22Rv1 (cell line): Measurements from ENCODE around the gene IL1RAPL2.

Experiments used
- ZFX ChIP-seq: fragments of 450-650 bp; IDR thresholded peaks from 2 replicates; pipeline ENCODE4 v1.6.1; 2017; ENCODE audit warnings: antibody characterized with exemption, borderline replicate concordance
- TF ChIP-seq, protein P1 (sequence below): fragments of 450-650 bp; IDR thresholded peaks from 2 replicates; pipeline ENCODE4 v1.5.1; 2017; ENCODE audit warnings: mild to moderate bottlenecking

DNA sequence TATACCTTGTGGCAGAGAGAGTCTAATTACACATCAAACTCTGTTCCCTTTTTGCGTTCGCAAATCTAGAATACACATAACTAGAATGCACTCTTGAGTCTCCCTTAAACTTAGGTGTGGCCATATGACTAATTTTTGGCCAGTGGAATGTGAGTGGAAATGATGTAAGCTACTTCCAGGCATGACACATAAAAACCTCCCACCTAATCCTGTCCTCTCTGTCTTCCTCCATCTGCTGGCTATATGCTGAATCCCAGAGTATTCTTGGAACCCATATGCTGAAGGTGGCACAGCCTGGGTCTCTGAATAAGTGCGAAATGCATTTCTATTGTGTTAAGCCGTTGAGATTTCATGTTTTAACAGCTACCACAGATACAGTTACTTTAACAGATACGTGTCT, 986.4 kb downstream of the IL1RAPL2 start:
- TF ChIP-seq, protein P1, sequence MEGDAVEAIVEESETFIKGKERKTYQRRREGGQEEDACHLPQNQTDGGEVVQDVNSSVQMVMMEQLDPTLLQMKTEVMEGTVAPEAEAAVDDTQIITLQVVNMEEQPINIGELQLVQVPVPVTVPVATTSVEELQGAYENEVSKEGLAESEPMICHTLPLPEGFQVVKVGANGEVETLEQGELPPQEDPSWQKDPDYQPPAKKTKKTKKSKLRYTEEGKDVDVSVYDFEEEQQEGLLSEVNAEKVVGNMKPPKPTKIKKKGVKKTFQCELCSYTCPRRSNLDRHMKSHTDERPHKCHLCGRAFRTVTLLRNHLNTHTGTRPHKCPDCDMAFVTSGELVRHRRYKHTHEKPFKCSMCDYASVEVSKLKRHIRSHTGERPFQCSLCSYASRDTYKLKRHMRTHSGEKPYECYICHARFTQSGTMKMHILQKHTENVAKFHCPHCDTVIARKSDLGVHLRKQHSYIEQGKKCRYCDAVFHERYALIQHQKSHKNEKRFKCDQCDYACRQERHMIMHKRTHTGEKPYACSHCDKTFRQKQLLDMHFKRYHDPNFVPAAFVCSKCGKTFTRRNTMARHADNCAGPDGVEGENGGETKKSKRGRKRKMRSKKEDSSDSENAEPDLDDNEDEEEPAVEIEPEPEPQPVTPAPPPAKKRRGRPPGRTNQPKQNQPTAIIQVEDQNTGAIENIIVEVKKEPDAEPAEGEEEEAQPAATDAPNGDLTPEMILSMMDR = no peak
- no peak for TF ChIP-seq ZFX
